HFFc6 (cell line): ENCODE measurements around the gene GRHL3. TPM values are rescaled to one million over a fixed set of nuclear protein-coding genes. Genes with fewer than 3 reads are reported as not detected.

Experiments used
- DNase-seq: peaks from one replicate; pipeline ENCODE4 v3.0.0-alpha.2; 2018
- H3K27ac Mint-ChIP-seq: 2 replicates; pipeline ENCODE4 v1.8.0; 2020; ENCODE audit warnings: mild to moderate bottlenecking, mixed read lengths
- H3K27me3 Mint-ChIP-seq: 2 replicates; pipeline ENCODE4 v1.8.0; 2021; ENCODE audit warnings: mild to moderate bottlenecking, moderate library complexity, mixed read lengths; ENCODE audit not compliant: insufficient read depth
- H3K36me3 Mint-ChIP-seq: 2 replicates; pipeline ENCODE4 v1.8.0; 2021; ENCODE audit warnings: low read depth, mixed read lengths
- H3K4me1 Mint-ChIP-seq: 2 replicates; pipeline ENCODE4 v1.8.0; 2020; ENCODE audit warnings: low read depth, mixed read lengths
- H3K4me3 Mint-ChIP-seq: 2 replicates; pipeline ENCODE4 v1.8.0; 2020; ENCODE audit warnings: mild to moderate bottlenecking, moderate library complexity, mixed read lengths
- H3K9me3 Mint-ChIP-seq: 2 replicates; pipeline ENCODE4 v1.8.0; 2020; ENCODE audit warnings: mild to moderate bottlenecking, mixed read lengths
- total RNA-seq, 6 experiments: library from RNA; stranded (reverse); fragmentation: NEBNext Ultra II Directional; extraction: Animal tissue kit (Norgen Biotek cat#: 25700); gene quantifications; 2 replicates in 1 of 6; 3 replicates in 5 of 6; pipeline ENCODE4 v1.2.3, GENCODE V29; 2021
- TF ChIP-seq, protein P1 (sequence below): fragments of 200-600 bp; sonication (generic); IDR thresholded peaks from 2 replicates; pipeline ENCODE4 v1.5.0; 2021; ENCODE audit warnings: antibody characterized with exemption, mild to moderate bottlenecking

GRHL3 gene
- total RNA-seq, 6 experiments from 2014 or later: not detected

DNA sequence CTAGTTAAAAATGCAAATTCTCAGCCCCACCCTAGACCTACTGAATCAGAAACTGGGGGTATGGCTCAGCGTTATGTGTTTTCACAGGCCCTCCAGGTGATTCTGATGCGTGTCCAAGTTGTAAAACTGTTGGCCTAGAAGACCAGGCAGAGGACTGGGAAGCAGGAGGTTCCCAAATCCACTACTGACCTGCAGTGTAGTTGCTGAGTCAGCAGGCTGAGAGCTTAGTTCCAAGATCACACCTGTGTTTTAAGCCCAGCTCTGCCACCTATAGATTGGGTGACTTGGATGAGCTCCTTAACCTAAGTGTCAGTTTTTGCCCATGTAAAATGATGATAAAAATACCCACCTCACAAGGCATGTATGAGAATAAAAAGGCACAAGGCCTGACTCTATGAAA is 4.1 kb downstream of the GRHL3 start:
- no peak for DNase-seq
- H3K36me3 Mint-ChIP-seq: no peaks in the 10 kb centered on the region
- H3K27me3 Mint-ChIP-seq: peaks cover 54% of the 10 kb centered on the region
- no peaks in the 10 kb centered on the region for H3K9me3 Mint-ChIP-seq
- no peak overlapping the region for H3K4me3 Mint-ChIP-seq
- no peak overlapping the region for H3K27ac Mint-ChIP-seq
- TF ChIP-seq, protein P1, sequence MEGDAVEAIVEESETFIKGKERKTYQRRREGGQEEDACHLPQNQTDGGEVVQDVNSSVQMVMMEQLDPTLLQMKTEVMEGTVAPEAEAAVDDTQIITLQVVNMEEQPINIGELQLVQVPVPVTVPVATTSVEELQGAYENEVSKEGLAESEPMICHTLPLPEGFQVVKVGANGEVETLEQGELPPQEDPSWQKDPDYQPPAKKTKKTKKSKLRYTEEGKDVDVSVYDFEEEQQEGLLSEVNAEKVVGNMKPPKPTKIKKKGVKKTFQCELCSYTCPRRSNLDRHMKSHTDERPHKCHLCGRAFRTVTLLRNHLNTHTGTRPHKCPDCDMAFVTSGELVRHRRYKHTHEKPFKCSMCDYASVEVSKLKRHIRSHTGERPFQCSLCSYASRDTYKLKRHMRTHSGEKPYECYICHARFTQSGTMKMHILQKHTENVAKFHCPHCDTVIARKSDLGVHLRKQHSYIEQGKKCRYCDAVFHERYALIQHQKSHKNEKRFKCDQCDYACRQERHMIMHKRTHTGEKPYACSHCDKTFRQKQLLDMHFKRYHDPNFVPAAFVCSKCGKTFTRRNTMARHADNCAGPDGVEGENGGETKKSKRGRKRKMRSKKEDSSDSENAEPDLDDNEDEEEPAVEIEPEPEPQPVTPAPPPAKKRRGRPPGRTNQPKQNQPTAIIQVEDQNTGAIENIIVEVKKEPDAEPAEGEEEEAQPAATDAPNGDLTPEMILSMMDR: no peak
- peaks cover 34% of the 10 kb centered on the region for H3K4me1 Mint-ChIP-seq

DNA sequence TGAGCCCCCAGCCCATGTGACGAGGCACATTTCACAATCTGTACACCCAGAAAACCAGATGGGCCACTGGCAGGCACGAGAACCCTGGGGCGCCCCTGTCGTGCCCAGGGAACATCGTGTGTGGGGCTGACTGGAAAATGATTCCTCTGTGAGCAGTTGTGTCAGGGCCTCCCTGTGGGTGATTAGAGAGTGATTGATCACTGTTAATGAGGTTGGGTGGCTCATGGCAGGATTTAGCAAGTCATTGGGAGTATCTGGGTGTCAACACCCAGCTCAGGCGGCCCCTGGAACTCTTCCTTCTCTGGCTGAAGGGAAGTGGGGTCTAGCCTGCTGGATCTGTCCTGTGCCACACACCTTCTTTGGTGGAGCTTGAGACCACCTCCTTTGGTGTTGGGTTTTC is 5.7 kb downstream of the GRHL3 start:
- Mint-ChIP-seq H3K4me1 (peaks cover 28% of the 10 kb centered on the region), H3K27ac (no peak overlapping the region), H3K4me3 (no peak overlapping the region), H3K36me3 (no peaks in the 10 kb centered on the region), H3K9me3 (no peaks in the 10 kb centered on the region), H3K27me3 (peaks cover 42% of the 10 kb centered on the region)
- TF ChIP-seq, protein P1: no peak
- DNase-seq: no peak

DNA sequence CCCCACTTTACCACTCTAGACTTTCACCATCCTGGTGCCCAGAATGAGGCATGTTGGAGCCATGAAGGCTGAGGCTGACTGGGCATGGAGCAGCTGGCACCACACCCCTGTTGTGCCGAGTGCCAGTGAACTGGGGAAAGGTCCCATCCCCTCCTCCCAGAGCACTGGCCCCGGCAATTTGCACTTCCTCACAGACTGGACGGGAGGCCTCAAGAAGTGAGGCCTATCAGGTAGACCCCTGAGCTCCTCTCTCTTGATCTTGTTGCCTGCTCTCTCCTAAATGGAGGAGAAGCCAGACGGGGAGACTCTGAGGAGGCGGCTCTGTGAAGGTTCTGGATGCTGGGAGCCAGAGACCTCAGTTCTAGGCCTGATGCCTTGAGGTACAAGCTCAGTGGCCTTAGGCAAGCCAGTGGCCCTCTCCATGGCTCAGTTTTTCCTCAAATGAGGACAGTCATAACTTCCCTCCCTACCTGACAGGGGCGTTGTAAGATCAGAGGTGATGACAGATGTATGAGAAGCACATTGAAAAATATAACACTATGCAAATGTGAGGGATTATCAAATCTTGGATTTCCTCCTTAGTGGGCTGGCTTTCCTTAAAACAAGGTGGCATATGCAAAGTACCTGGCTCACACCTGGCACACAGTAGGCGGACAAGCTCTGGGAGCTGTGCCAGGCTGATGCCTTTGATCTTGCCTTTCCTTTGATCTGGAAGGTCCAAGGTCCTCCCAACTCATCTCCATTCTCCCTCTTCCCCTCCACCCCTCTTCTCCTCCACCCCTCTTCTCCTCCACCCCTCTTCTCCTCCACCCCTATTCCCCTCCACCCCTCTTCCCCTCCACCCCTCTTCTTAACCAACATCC is 6.7 kb downstream of the GRHL3 start:
- Mint-ChIP-seq H3K27ac (no peak overlapping the region), H3K36me3 (no peaks in the 10 kb centered on the region), H3K4me3 (no peak overlapping the region), H3K27me3 (peaks cover 32% of the 10 kb centered on the region), H3K4me1 (peaks cover 37% of the 10 kb centered on the region), H3K9me3 (no peaks in the 10 kb centered on the region)
- DNase-seq: no peak
- TF ChIP-seq, protein P1: no peak

DNA sequence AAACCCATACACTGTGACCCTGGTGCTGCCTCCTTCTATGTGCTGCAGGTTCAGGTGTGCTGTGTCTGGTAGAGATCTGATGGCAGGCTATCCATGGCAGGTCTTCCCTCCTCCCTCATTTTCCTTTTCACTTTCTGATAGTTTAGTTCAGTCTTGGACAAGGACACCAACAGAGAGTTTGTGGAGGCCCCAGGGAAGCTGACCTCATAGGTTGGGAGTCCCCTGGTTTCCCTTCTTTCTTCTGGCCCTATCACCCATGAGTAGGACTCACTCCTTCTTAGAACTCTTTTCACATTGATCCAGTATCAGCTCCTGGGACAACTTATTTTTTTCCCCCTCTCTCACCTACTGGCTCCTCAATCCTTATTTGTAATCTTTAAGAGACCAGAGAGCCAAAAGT is 8.3 kb downstream of the GRHL3 start:
- TF ChIP-seq, protein P1: no peak
- no peak overlapping the region for H3K27ac Mint-ChIP-seq

DNA sequence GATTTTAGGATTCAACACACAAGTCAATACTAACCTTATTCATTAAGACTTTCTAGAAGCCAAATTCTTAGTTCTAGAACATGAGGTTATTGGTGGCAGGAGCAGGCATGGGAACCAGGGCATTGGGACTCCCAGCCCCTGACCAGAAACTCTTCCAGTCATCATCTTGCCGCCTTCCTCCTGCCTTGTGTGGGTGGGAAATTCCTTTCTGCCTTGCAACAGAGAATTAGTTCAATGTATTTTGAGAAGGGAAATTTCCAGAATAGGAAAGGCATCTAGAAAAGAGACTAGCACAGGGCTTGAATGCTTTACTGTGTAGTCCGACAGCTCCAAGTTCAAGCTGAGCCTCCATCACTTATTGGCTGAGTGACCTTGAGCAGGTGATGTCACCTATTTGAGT is 8.7 kb downstream of the GRHL3 start:
- no peak overlapping the region for H3K27ac Mint-ChIP-seq
- no peaks in the 10 kb centered on the region for H3K9me3 Mint-ChIP-seq
- no peak overlapping the region for H3K4me3 Mint-ChIP-seq
- DNase-seq: no peak
- TF ChIP-seq, protein P1: no peak
- H3K27me3 Mint-ChIP-seq: peaks cover 24% of the 10 kb centered on the region
- H3K36me3 Mint-ChIP-seq: 0 out of 2 replicates have a peak, but pooled peaks cover 4% of the 10 kb centered on the region
- H3K4me1 Mint-ChIP-seq: peaks cover 37% of the 10 kb centered on the region

More for the DNA sequence above, 8.3 kb downstream of the GRHL3 start:
- Mint-ChIP-seq H3K36me3 (0 out of 2 replicates have a peak, but pooled peaks cover 4% of the 10 kb centered on the region), H3K9me3 (no peaks in the 10 kb centered on the region), H3K4me1 (peaks cover 42% of the 10 kb centered on the region), H3K27me3 (peaks cover 24% of the 10 kb centered on the region), H3K4me3 (no peak overlapping the region)
- no peak for DNase-seq
